Vagina (tissue), 2 donors: ENCODE results near the gene NINJ2.

Experiments
- CTCF ChIP-seq, 3 experiments: fragments of 450-650 bp in 2 of 3; fragments of 200-600 bp in 1 of 3; sonication (generic) in 1 of 3; IDR thresholded peaks; one replicate each; pipeline ENCODE4 v1.5.1; 2017 to 2019; ENCODE audit warnings: antibody characterized with exemption in 3 of 3, mild to moderate bottlenecking in 2 of 3, moderate library complexity in 2 of 3
- POLR2A ChIP-seq, 2 donors: fragments of 450-650 bp; IDR thresholded peaks; one replicate each; pipeline ENCODE4 v1.6.1; 2017; ENCODE audit warnings: antibody characterized with exemption in 2 of 2, mild to moderate bottlenecking in 2 of 2, moderate library complexity in 2 of 2

DNA sequence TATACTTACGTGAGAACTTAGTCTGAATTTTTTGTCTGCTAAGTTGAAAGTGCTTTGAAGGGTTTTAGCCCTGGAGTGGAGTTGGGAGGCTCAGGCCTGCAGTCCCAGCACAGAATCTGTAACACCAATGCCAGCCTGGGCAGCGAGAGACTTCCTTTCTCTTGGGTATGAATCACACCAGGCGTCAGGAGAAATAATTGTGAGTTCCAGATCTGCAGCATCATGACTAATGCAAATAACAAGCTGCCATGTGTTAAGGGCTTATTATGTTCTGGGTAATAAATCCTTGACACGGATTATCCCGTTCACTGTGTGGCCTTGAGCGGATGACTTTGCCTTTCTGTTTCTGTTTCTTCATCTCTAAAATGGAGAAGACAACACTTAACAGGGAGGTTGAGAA is 132.9 kb downstream of the NINJ2 start:
- TF ChIP-seq CTCF (IDR thresholded peaks at IDR 0.05) (no peak), POLR2A (IDR thresholded peaks at IDR 0.05) (no peak)
